ENCODE measurements around the gene ARHGEF12. TPM values are rescaled to one million over a fixed set of nuclear protein-coding genes. Genes with fewer than 3 reads are reported as not detected.
"Not testable (repeated sequence)": the region's sequence is repeated elsewhere in the genome, so short reads cannot be mapped to it uniquely, and the experiment has no call there.

Gene ARHGEF12
- total RNA-seq, 3 donors from 2014 or later = 15.7 to 19.9 (median 18.7) TPM

GRCh38 chr11:120503529-120503928, 167.3 kb downstream of the ARHGEF12 start:
- H3K4me1 Mint-ChIP-seq (ENCODE audit: low read depth); DNase-seq; ATAC-seq; H3K9me3 Mint-ChIP-seq; H3K4me3 Mint-ChIP-seq; H3K36me3 Mint-ChIP-seq (ENCODE audit: insufficient read depth): not testable (repeated sequence)
- H3K27me3 Mint-ChIP-seq (ENCODE audit: low read depth) = peaks cover 67% of the 10 kb centered on the region

GRCh38 chr11:120505801-120506425, 169.7 kb downstream of the ARHGEF12 start:
- Mint-ChIP-seq H3K36me3 (ENCODE audit: insufficient read depth) (no peaks in the 10 kb centered on the region), H3K4me1 (ENCODE audit: low read depth) (no peaks in the 10 kb centered on the region), H3K9me3 (no peaks in the 10 kb centered on the region), H3K27me3 (ENCODE audit: low read depth) (peaks cover 79% of the 10 kb centered on the region), H3K4me3 (no peak overlapping the region)
- no peak for ATAC-seq
- DNase-seq = no peak

GRCh38 chr11:120509346-120510053, 173.3 kb downstream of the ARHGEF12 start:
- ATAC-seq (no peak), DNase-seq (no peak)
- Mint-ChIP-seq H3K36me3 (ENCODE audit: insufficient read depth) (no peaks in the 10 kb centered on the region), H3K4me3 (no peak overlapping the region), H3K27me3 (ENCODE audit: low read depth) (peaks cover 76% of the 10 kb centered on the region), H3K4me1 (ENCODE audit: low read depth) (no peaks in the 10 kb centered on the region), H3K9me3 (no peaks in the 10 kb centered on the region)

DNA sequence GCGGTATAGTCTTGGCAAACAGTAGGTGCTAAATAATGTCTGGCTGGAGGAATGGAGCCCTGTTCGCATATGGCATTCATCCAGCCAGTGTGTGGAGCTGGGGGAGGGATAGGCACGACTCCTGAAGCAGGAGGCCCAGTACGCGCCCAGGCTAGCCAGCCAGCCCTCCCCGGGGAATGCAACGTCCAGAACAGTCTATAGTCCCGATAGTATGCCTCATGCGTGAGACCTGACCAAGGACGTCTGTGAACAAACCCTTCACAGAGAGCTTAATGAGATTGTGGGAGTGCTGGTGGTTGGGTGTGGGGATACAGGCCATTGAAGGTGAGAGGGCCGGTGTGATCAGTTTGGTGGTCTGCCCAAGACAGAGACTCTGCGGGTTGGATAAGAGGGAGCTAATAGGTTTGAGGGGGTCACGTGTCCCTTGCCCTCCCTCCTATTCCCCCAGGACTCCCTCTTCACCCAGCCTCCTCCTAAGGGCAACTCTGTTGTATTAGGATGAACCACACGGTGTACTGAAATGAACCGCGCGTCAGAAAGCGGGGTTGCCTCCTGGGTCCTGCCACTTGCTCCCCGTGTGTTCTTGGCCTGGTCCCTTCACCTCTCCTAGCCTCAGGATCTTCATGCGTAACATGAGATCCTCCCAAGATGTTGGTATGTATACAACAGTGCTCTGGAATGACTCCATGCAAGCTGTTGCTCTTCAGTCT, 174.3 kb downstream of the ARHGEF12 start:
- Mint-ChIP-seq H3K4me1 (ENCODE audit: low read depth) (no peaks in the 10 kb centered on the region), H3K4me3 (peak overlapping the region; percentile 27), H3K36me3 (ENCODE audit: insufficient read depth) (no peaks in the 10 kb centered on the region), H3K9me3 (no peaks in the 10 kb centered on the region), H3K27me3 (ENCODE audit: low read depth) (peaks cover 81% of the 10 kb centered on the region)
- DNase-seq = no peak
- ATAC-seq = no peak

DNA sequence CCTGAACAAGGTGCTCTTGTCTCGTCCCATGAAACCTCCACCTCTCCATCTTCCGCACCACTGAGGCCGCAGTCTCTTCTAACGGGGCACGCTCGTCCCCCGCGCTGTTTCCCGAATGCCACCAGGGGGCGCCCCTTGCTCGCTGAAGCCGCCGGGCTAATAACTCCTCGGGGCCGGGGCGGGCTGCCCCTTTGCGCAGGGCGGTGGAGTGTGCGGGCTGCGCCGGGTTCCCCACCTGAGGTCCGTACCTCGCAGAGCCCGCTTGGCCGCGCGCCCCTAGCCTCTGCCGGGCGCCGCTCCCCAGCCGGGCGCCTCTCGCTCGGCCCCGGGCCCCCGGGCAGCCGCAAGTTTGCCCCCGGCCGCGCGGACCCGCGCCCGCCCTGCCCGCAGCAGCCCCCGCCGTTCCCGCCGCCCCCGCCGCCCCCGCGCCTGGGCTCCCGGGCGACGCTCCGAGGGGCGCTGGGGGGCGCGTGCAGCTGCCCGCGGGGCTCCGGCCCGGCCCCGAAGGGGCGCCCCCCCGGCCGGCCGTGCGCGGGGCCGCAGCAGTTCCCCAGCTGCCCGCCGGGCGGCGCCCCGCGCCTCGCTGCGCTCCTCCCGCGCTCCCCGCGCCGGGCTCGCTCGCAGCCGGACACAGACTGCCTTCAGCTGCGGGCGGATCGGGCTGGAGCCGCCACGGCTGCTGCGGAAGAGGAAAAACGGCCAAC, 175.1 kb downstream of the ARHGEF12 start, which contains the start of gene GRIK4:
TSS of gene GRIK4 (plus strand) at position 633 of the 704 bp plus-strand sequence. CDS start 148,571 bp downstream, outside the sequence.
- DNase-seq = peak; percentile 66
- no peaks in the 10 kb centered on the region for H3K9me3 Mint-ChIP-seq
- peak; percentile 87 to 95 for ATAC-seq
- peak within 1 kb of the TSS; percentile 27 for H3K4me3 Mint-ChIP-seq
- no peaks in the 10 kb centered on the region for H3K4me1 Mint-ChIP-seq (ENCODE audit: low read depth)
- no peaks in the 10 kb centered on the region for H3K36me3 Mint-ChIP-seq (ENCODE audit: insufficient read depth)
- H3K27me3 Mint-ChIP-seq (ENCODE audit: low read depth) = peaks cover 81% of the 10 kb centered on the region

DNA sequence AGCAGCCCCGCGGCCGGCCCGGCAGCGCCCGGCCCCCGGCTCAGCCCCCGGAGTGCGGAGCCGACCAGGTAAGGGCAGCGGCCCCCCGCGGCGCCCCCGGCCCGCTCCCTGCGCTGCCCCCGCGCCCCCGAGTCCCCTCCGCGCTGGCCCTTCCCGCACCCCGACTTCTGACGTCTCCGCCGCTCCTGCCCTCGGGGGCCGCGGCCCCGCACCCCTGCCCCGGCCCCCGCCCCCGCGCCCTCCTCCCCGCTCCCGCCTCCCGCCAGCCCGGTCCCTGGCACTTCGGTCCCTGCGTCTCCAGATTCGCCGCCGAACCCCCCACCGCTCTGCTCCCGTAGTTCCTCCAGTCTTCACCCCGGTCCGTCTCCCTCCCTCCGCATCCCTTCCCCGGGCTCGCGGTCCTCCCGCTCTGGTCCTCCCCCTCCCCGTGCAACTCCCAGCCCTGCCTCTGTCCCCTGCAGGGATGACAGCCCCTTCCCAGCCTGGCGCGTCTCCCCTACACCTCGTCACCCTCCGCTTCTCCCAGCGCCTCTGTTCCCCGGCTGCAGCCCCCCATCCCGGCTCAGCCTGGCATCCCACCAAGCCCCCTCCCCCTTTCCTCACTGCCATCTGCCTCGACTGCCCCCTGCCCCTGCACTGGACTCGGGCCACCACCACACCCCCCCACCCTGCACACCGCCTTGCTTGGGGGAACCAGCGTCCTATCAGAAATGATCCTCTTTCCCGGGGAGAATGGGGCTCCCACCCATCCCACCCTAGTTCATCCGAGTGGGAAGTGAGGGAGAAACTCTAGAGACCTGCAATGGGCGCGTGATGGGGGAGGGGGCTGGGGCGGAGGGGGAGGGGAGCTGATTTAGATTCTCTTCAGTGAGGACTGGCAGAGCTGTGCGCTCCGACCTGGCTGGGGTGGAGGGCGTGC, 175.9 kb downstream of the ARHGEF12 start:
- H3K9me3 Mint-ChIP-seq = no peaks in the 10 kb centered on the region
- H3K4me1 Mint-ChIP-seq (ENCODE audit: low read depth) = no peaks in the 10 kb centered on the region
- DNase-seq = no peak
- peak overlapping the region; percentile 4 for H3K4me3 Mint-ChIP-seq
- peaks cover 79% of the 10 kb centered on the region for H3K27me3 Mint-ChIP-seq (ENCODE audit: low read depth)
- H3K36me3 Mint-ChIP-seq (ENCODE audit: insufficient read depth) = no peaks in the 10 kb centered on the region
- ATAC-seq = no peak

- no peak for DNase-seq
- Mint-ChIP-seq H3K4me1 (ENCODE audit: low read depth) (no peaks in the 10 kb centered on the region), H3K4me3 (peak overlapping the region; percentile 11), H3K27me3 (ENCODE audit: low read depth) (peaks cover 77% of the 10 kb centered on the region), H3K36me3 (ENCODE audit: insufficient read depth) (no peaks in the 10 kb centered on the region), H3K9me3 (no peaks in the 10 kb centered on the region)
- no peak for ATAC-seq
Observed at GRCh38 chr11:120512739-120513435, 176.7 kb downstream of the ARHGEF12 start.

GRCh38 chr11:120513436-120514315, 177.5 kb downstream of the ARHGEF12 start:
- no peak for ATAC-seq
- Mint-ChIP-seq H3K4me3 (peak overlapping the region; percentile 11), H3K27me3 (ENCODE audit: low read depth) (peaks cover 69% of the 10 kb centered on the region), H3K36me3 (ENCODE audit: insufficient read depth) (no peaks in the 10 kb centered on the region), H3K4me1 (ENCODE audit: low read depth) (no peaks in the 10 kb centered on the region), H3K9me3 (no peaks in the 10 kb centered on the region)
- no peak for DNase-seq

DNA sequence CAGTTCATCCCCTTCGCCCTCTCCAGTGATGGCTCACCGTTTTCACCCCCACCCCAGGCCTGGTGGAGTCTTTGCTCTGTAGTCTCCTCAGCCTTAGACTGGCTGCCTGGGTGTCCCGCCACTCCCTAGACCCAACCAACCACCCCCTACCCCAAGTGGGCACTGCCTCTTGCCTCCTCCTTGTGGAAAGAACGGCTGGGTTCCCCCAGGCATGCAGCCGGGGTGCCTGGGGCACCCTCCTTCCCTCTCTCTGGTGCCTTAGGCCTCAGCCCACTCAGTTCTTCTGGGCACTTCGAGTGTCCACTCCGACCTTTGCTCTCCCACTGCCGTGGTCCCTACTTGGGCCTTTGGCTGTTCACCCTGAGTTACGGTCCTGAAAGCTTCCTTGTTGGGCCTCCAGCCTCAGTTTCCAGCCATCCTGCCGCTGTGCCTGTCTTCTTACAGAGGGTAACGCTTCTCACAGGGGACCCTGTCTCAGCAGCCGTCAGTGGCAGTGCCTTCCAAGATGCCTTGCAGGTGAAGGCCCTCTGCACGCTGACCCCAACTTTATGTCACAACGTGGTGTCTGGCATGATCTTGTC, 178.4 kb downstream of the ARHGEF12 start:
- Mint-ChIP-seq H3K36me3 (ENCODE audit: insufficient read depth) (no peaks in the 10 kb centered on the region), H3K4me1 (ENCODE audit: low read depth) (no peaks in the 10 kb centered on the region), H3K4me3 (no peak overlapping the region), H3K27me3 (ENCODE audit: low read depth) (peaks cover 61% of the 10 kb centered on the region), H3K9me3 (no peaks in the 10 kb centered on the region)
- no peak for DNase-seq
- no peak for ATAC-seq

DNA sequence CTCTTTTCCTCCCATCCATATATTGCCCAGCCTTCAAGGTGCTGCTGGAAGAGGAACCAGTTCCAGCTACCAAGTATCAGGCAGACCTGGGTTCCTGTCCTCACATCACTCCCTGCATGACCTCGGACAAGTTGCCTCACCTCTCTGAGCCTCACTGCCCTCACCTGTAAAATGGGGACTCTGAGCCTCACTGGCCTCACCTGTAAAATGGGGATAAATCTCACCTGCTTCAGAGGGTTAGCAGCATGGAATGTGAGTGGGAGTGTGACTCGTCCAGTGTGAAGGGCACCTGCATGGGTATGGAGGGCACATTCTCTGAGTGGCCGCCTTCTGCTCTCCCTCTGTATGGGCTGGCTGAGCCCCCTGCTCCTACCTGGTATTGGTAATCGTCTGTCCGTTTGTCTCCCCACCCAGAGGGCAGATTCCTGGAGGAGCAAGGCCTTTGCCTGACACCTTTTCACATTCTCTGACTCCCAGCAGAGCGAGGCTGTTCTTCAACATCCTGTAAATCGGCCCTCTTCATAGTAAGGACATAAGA, 179.0 kb downstream of the ARHGEF12 start:
- no peaks in the 10 kb centered on the region for H3K4me1 Mint-ChIP-seq (ENCODE audit: low read depth)
- no peak for ATAC-seq

DNA sequence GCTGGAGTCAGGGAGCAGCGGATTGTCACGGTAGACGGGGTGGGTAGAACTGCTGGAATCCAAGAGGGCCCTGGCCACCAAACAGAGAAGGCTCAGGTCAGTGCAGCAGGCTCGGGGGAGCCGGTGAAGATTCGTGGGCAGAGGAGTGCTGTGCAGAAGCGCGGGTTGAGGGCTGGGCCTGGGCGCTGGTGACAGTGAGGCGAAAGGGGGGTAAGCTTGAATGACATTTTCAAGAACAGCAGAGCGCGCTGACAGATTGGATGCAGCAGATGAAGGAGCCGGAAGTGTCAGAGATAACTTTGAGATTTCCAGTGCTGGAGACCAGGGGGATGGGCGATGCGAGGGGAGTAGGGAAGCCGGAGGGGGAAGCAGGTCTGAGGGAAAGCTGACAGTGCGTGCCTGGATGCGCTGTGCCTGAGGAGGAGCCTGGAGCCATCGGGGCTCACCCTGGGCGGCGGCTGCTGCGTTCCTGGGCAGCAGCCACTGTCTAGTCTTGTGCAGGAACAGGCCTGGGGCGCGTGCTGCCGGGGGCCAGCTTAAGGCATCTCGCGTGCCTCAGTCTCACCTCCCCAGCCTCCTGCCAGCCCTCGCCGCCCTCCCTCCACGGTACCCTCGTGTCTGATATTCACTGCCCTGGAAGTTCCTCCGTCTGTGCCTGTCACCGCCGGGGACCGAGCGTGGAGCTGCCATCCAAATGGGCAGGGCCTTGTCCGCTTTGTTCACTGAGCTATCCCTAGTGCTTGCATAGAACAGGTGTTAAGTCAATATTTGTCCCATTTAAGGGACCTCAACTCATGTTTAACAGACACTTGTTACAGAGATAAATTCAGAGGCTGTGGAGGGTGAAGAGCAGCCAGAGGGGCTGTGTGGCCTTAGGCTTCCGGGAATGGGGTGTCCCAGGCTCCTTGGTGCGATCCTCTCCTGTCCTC, 180.5 kb downstream of the ARHGEF12 start:
- no peaks in the 10 kb centered on the region for H3K36me3 Mint-ChIP-seq (ENCODE audit: insufficient read depth)
- H3K4me1 Mint-ChIP-seq (ENCODE audit: low read depth) = no peaks in the 10 kb centered on the region
- peaks cover 50% of the 10 kb centered on the region for H3K27me3 Mint-ChIP-seq (ENCODE audit: low read depth)
- DNase-seq (no peak), ATAC-seq (no peak)
- no peaks in the 10 kb centered on the region for H3K9me3 Mint-ChIP-seq
- no peak overlapping the region for H3K4me3 Mint-ChIP-seq

More for the DNA sequence above, 179.0 kb downstream of the ARHGEF12 start:
- Mint-ChIP-seq H3K36me3 (ENCODE audit: insufficient read depth) (no peaks in the 10 kb centered on the region), H3K27me3 (ENCODE audit: low read depth) (peaks cover 57% of the 10 kb centered on the region), H3K9me3 (no peaks in the 10 kb centered on the region), H3K4me3 (no peak overlapping the region)
- no peak for DNase-seq
